Endometrial microvascular endothelial cells (primary cell): ENCODE results near the gene GLE1. TPM values are rescaled to one million over a fixed set of nuclear protein-coding genes. Genes with fewer than 3 reads are reported as not detected.
"Not testable (repeated sequence)": the region's sequence is repeated elsewhere in the genome, so short reads cannot be mapped to it uniquely, and the experiment has no call there.

ENCODE experiments used
- in situ Hi-C: cut with HindIII; loops from 2 replicates; pipeline ENCODE4 v1.10.0; 2017; ENCODE audit warnings: low sequenced_read_pairs, low pct_unique_long_range_greater_than_20kb; ENCODE audit errors: inconsistent ontology term
- total RNA-seq: library from RNA; depleted of rRNA; stranded (reverse); fragments of >200 nt; gene quantifications from one replicate; pipeline ENCODE4 v1.2.3, GENCODE V29; 2015; ENCODE audit errors: inconsistent ontology term

The GLE1 gene
- total RNA-seq, 1 donor from 2014 or later = 25.0 TPM

DNA sequence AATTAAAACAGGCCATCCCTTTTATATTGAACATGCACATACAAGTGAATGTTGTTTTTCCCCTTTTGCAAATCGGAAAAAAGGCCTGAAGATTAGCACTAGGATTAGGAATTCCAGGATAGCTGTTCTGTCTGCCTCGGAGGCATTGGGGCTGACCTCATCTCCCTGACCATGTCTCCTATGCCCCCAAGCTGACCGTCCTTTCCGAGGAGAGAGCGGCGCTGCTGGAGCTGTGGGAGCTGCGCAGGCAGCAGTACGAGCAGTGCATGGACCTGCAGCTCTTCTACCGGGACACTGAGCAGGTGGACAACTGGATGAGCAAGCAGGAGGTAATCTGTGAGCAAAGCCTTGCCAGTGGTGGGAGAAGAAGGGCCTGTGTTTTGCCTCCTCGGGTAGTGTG is 76.2 kb downstream of the GLE1 start:
- in situ Hi-C loops = no loop called here

GRCh38 chr9:128585155-128585554 is 80.6 kb downstream of the GLE1 start:
- in situ Hi-C loops = not testable (repeated sequence)

DNA sequence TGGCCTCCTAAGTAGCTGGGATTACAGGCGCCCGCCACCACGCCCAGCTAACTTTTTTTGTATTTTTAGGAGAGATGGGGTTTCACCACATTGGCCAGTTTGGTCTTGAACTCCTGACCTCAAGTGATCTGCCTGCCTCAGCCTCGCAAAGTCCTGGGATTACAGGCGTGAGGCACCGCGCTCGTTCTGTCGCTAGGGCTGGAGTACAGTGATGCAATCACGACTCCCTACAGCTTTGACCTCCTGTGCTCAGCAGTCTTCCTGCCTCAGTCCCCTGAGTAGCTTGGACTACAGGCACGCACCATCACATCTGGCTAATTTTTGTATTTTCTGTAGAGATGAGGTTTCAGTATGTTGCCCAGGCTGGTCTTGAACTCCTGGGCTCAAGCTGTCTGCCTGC is 82.4 kb downstream of the GLE1 start:
- in situ Hi-C loops = not testable (repeated sequence)

- in situ Hi-C loops = no loop called here
These were observed 82.9 kb downstream of the GLE1 start for GRCh38 chr9:128587453-128587852.

GRCh38 chr9:128588581-128589233 is 84.2 kb downstream of the GLE1 start:
- in situ Hi-C loops = no loop called here

Other genes with a start within 250 kb of the GLE1 start
- 60.6 TPM for gene GOLGA2, start 228.7 kb upstream of the GLE1 start, total RNA-seq
- gene SWI5, start 228.4 kb upstream of the GLE1 start, total RNA-seq = 8.1 TPM
- gene TRUB2, start 182.3 kb upstream of the GLE1 start, total RNA-seq = 20.8 TPM
- 50.6 TPM for gene COQ4, start 181.9 kb upstream of the GLE1 start, total RNA-seq
- 46.2 TPM for gene SLC27A4, start 164.2 kb upstream of the GLE1 start, total RNA-seq
- 75.4 TPM for gene URM1, start 133.3 kb upstream of the GLE1 start, total RNA-seq
- gene CERCAM, start 83.9 kb upstream of the GLE1 start, total RNA-seq = 25.7 TPM
- 29.0 TPM for gene ODF2, start 48.7 kb upstream of the GLE1 start, total RNA-seq
- 221 TPM for gene SPTAN1, start 47.9 kb downstream of the GLE1 start, total RNA-seq
- gene DYNC2I2, start 152.1 kb downstream of the GLE1 start, total RNA-seq = 112 TPM
- 410 TPM for gene SET, start 184.5 kb downstream of the GLE1 start, total RNA-seq
- gene PKN3, start 197.8 kb downstream of the GLE1 start, total RNA-seq = 33.1 TPM
- gene ZDHHC12, start 219.4 kb downstream of the GLE1 start, total RNA-seq = 101 TPM